Islet of Langerhans (tissue), 1 donor: ENCODE results near the gene ZNF280D.
"Not testable (repeated sequence)": the region's sequence is repeated elsewhere in the genome, so short reads cannot be mapped to it uniquely, and the experiment has no call there.

ENCODE experiments used
- FAIRE-seq: peaks from one replicate; lab custom pipeline; 2011; peaks lifted over from hg19 to GRCh38; lab: Jason Lieb, UNC

Gene ZNF280D

DNA sequence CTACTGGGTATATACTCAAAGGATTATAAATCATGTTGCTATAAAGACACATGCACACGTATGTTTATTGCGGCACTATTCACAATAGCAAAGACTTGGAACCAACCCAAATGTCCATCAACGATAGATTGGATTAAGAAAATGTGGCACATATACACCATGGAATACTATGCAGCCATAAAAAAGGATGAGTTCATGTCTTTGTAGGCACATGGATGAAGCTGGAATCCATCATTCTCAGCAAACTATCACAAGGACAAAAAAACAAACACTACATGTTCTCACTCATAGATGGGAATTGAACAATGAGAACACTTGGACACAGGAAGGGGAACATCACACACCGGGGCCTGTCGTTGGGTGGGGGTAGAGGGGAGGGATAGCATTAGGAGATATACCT, 23.8 kb downstream of the ZNF280D start:
- not testable (repeated sequence) for FAIRE-seq

DNA sequence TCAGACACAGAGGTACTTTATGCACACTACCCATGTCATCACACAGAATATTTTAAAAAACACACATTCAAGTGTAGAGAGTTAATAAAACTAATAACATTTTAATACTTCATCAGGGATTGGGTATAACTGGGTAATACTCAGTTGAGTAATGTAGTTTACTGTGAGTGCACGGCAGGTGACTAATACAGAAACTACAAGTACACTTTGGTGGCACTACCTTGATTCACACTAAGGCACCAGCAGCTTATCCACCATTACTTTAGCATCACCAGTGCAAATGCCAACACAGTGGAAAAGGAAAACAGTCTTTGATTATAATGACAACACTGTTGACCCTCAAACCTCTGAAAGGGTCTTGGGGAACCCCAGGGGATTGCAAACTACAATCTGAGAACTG, 33.6 kb downstream of the ZNF280D start:
- no peak for FAIRE-seq

DNA sequence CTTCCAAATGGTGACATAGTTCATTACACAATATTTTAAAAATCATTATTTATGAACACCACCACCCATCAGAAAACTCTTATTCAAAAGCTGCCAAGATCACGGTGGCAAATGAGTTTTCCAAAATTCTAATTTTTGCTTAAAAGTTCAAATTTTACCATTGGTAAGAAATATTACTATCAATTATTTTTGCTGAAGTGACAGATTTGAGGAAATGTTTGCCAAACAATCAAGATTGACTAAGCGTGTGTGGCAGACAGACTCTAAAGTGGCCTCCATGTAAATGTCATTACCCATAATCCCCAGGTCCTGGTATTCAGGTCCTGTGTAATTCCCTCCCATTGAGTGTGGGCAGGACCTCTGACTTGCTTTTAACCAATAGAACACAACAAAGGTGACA, 35.0 kb downstream of the ZNF280D start:
- no peak for FAIRE-seq

DNA sequence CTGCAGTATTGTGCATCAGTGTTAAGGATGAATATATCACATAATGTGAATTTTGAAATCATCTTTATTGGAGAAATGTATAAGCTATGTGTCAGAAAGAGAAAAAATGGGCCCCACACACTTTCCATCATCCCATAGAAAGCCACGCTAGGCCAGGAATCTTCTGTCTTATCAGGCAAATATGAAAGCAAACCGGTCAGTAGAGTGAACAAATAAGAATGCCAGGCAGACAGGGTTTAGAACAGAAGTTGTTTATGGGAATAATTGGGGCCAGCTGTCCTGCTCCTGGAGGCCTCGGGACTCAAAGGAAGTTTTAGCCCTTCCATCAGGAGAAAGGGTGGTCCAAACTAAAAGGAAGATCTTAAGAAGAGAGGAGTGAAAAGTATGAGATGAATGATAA, 39.5 kb downstream of the ZNF280D start:
- no peak for FAIRE-seq

DNA sequence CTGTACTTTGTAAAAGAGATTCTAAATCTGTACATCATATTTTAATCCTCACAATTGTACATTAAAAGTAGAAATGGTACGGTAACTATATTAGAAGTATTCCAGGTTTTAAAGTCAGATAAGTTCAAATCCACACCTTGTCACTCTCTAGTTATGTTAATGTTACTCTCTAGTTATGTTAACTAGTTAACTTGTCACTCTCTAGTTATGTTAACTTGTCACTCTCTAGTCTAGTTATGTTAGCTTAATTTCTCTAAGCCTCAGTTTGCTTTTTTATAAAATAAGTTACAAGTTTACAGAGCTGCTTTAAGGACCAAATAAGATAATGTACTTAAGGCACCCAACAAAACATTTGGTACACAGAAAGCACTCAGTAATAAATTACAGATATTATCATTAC, 42.6 kb downstream of the ZNF280D start:
- no peak for FAIRE-seq

DNA sequence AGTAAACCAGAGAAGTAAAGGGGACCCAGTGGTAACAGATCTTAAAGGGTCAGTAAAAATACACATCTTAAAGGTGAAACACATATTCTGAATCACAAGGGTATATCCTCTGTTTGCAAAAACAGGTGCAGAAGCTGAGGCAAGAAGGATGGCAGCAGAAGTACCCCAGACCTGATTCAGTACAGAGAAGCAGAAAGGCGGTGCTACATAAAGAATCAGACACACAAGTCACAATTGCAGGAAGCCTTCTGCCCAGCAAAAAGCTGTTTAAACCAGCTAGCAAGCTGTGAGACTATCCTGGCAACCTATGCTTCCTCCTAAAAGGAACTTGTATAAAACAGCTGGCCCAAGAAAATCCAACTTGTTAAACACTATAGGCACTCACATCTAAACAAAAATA, 49.4 kb downstream of the ZNF280D start:
- FAIRE-seq = no peak

DNA sequence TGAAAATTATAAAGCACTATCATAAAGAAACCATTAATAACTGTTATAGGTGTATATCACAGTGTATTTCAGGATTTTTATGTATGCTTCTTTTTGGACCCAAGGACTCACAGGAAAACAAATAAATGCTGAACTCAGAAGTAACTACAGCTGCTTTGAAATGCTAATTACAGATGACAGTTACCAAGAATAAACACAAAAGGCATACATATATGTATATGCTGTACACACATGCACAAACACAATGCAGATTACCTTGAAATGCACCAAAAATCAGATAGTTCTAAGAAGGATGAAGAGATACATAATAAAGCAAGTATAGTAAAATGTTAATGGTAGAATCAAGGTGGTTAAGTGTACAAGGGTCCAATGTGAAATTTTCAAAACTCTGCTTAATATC, 52.2 kb downstream of the ZNF280D start:
- no peak for FAIRE-seq

DNA sequence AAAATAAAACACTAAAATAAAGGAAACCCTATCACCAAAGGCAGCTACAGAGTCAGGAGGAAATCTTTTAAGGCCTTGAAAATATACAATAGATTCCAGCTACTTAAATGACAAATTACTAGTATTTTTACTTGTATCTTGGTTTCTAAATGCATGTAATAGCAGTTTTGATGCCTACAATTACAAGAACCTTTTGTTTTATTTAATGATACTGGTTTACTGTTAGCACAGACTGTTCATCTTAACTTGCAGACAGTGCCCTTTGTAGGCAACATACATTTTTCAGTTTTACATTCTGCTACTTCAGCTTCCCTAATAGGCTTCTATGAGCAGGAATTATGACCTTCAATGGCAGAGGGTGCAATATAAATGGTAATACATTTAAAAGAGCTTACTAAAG, 54.1 kb downstream of the ZNF280D start:
- FAIRE-seq = no peak

DNA sequence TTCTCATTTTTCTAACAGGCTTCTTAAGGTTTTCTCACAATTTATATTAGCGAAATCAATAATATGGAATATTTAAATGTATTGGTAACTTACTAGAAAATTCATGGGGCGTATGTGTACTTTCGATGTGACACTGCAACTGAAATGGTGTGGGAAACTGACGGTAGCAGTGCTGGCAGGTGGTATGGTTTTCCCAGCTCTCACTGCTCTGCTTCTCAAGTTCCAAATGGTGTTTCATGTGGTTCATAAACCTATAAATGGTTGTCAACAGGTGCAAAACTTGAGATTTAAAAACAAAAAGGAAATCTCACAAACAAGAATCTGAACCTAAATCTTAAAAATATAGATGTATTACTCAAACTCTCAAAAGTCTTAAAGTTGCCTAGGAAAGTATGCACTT, 54.7 kb downstream of the ZNF280D start:
- FAIRE-seq = no peak

DNA sequence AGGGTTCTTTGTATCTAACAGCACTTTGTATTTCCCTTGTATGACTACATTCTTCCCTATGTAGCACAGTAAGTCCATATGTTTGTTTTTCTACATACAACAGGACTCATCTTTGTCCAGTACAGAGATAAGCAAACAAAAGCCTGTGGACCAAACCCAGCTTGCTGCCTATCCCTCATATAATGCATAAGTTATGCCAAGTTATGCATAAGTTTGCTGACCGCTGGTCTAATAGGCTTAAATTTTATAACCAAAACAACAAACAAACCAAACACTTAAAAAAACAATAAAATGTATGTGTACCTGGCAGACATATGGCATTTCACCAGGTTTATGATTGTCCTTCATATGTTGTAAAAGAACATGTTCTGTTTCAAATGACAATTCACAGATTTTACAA, 56.0 kb downstream of the ZNF280D start:
- FAIRE-seq = no peak

DNA sequence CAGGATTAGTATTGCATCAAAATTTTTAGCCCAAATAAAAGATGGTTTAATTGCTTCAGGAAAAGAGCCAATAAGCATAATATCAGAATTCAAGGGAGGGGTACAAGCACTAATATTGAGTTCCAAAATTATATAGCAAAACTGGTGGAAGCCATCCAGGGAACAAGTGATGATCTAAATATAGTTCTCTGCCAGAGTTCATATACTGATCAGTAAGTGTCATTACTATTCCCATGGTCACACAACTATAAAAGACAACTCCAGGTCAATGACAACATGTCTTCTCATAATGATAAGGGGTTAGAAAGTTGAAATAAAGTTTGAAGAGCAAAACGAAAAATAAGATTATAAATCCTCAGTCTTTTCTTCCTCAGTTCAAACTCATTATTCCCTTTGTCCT, 57.4 kb downstream of the ZNF280D start:
- no peak for FAIRE-seq

DNA sequence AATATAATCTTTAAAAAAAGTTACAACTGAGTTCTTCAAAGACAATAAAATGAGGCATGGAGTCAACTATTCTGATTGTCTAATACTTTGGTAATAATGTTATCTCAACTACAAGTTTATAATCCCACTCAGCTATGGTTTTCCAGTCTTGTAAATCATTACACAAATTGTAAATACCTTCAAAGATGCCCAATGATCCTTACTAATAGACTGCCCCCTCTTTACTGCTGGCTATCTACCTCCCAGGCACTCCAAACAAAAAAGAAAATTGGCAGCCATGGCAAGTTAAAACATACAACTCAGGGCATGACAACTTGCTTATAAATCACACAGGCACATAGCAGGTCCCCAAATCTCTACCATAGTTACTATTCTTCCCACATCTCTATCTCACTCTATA, 58.5 kb downstream of the ZNF280D start:
- FAIRE-seq = no peak

DNA sequence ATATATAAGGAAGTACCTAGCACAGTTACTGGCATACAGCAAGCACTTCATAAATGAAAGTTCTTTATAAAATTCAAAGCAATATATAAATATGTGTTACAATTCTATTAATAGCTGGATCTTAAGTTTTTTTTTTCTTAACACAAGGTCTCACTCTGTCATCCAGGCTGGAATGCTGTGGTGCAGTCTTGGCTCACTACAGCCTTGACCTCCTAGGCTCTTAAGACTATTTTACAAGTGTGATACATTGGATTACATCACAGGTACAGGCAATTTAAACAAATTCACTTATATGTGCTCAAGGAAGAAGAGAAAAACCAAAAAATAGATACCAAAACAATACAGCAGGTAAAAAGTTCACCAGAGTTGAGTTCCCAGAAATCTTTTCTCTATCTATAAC, 60.6 kb downstream of the ZNF280D start:
- FAIRE-seq = no peak

DNA sequence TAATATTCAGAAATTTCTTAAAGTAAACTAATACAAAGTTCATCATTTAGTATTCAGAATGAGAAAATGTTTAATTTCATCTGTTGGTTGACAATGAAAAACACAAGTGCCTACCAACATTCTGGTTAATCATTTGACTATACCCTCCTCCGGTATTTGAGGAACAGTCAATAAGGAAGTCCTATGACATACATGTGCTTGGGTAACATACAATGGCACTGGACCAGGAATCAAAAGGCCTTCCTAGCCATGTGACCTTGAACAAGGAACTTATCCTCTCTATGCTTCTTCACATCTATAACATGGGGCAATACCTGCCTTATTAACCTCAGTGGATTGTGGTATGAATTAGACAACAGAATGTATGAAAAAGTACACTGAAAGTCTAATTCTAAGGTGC, 65.8 kb downstream of the ZNF280D start:
- FAIRE-seq = no peak

DNA sequence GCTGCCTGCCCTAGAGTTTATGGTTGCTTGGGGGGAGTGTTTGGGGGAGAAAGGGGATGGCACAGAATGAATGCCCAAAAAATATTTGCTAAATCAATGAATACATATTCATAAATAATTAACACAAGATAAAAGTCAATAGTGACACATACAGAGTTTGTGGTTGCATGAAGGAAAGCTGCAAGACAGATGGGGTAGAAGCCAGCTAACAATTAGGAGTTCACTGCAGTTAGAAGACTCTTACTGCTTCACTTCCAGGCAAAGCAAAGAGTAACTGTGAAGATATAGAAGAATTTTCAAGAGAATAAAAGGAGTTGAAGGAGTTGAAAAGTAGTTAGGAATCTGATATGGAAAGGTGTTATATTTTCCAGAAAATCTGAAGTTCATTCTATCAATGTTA, 72.4 kb downstream of the ZNF280D start:
- no peak for FAIRE-seq

DNA sequence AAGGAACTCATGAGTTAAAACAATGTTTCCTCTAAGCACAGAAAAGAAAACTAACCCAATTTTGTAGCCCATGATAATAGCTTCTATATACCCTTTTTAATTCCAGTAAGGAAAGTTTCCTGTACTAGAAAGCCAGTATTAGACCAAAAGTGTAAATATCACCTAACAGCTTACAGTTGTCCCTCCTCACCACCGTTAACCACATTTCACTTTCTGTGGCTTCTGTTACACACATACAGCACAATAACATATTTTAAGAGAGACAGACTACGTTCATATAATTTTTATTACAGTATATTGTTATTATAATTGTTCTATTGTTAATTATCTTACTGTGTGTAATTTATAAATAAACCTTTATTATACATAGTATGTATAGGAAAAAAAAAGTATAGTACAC, 74.1 kb downstream of the ZNF280D start:
- no peak for FAIRE-seq

DNA sequence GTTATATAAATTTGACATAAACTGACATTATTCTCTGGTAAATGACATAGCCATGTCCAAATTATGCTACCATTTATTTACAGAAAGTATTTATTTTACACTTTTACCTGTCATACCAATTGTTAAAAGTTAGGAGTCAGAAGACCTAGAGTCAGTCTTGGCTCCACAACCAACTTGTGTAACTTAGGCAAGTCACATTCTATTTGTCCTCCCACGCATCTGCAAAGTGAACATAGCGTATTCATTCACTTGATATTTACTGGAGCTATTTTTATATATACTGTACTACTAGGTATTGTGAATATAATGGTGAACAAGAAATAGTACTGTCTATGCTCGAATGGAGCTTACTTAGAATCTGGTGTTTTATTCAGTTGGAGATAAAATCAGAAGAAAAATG, 78.7 kb downstream of the ZNF280D start:
- FAIRE-seq = no peak

DNA sequence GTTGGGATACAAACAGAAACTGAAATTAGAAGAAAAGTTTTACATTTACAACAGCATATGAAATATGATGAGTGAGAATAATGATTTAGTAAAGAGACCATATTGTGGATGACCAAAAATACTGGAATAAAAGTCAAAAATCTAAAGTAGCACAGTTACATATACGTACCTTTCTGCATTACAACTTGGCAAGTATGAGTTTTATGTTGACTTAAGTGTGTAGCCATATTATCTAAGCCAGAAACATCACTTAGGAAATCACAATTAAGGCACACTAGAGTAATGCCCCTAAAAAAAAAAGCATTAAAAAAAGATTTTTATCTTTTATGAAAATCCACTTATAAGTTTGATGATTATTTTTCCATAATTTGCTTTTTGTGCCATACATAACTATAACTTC, 79.1 kb downstream of the ZNF280D start:
- FAIRE-seq = no peak

DNA sequence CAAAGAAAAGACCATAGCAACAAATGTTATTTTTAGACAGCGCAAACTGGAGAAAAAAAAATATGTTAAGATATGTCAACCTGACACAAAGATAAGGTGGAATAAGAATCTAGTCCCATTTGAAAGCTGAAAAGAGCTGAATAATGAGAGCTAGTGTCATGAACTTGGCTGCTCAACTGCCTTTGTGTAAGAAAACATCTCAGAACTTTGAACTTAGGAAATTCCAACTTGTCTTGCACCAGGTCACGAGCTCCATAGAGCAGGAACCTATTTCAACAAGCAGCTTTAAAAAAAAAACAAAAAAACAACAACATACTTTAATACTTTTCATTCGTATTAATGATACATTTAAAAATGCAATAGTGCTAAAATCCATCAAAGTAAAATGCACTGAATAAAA, 79.5 kb downstream of the ZNF280D start:
- FAIRE-seq = no peak

DNA sequence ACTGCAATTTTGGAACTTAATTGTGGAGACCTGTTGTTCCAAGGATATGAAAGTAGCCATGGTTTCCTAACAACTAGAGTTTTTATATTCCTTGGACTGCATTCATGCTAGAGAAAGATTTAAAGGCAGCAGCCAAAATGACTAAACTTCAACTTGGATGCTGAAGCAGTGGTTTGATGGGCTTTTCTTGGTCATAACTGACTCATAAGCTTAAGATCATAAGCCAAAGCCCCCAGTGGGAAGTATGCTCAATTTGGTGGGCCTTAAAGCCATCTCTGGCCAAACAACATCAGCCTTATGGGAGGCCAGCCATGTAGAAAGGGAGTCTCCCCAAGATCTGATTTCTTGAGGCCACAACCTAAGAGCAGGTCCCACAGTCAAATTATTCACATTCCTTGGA, 80.2 kb downstream of the ZNF280D start:
- FAIRE-seq = no peak

DNA sequence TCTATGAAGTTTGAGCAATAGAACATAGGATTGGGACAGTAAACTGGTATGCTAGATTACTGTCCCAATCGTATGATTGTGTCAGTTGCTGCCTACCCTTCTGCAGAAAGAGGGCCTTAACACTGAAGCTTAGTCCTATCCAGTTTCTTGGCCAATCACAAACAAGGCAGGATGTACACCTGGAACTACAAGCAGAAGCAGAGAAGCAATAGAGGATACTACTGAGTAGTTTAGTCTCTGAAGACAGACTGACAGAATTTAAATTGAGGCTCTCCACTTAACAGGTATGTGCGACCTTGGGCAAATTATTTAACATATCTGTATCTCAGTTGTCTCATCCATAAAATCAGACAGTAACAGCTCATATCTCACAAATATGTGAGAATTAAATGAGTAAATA, 85.0 kb downstream of the ZNF280D start:
- FAIRE-seq = no peak

DNA sequence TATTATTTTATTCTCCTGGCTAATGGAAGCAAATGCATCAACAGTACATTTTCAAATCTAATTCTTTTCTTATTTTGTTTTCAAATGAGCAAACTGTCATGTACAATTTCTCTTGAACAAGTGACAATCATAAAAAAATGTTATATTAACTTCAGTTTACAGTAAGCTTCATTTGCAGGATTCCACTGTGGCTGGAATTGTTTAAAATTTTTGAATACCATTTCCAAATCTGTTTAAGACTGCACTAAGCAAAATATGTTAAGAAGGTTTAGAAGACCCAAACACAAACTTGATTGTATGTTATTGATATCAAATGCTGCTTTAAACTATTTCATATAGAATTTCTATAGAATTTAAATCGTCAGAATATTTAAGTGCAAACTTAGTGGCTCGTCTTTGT, 92.8 kb downstream of the ZNF280D start:
- peak; percentile 79 for FAIRE-seq

DNA sequence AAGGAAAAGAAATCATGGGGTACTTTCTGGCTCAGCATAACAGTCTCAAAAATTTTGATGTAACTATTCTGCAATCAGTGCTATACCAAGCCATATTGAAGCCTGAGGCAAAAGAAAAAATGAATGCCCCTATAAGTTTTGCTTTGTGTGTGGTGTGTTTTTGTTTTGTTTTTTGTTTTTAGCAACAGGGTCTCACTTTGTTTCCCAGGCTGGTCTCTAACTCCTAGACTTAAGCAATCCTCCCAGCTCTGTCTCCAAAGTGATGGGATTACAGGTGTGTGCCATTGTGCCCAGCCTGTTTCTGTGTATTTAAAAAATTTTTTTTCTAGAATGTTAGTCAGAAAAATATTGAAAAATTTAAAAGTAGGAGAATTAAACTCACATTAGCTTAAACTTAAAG, 93.2 kb downstream of the ZNF280D start:
- FAIRE-seq = no peak

DNA sequence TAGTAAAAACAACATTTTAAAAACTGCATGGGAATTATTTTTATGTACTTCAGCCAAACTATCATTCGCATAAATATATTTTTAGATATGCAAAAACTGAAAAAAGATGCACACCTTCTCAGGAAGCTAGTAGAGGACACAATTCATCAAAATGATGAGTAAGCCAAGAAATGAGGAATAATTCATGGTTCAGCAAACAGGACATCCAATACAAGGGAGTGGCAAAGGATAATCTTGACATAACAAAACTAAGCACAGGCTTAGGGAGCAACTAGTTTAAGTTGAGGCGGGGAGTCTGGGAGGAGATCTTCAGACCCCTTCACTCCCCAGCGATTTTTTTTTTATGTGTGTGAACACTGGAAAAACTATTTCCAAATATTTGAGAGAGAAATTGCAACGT, 93.7 kb downstream of the ZNF280D start:
- FAIRE-seq = no peak

DNA sequence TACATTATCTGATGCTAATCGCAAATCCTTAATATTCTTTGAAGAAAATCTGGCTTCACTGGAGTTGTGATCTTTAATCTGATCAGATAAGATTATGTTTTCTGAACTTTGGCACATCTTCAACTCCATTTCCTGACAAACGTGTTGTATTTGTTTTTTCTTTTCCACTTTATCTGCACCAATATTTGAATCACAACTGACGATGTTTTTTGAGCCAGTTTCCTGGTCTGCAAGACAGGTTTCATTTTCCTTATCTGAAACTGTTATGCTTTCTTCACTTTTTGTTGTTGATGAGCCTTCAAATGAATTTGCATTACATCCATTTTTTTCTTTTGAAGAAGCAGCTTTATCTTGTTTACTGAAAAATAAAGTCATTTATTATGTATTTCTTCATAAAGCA, 101.5 kb downstream of the ZNF280D start:
- FAIRE-seq = peak; percentile 94
